HCT116 (cell line): Measurements from ENCODE around the gene IL1RN. TPM values are rescaled to one million over a fixed set of nuclear protein-coding genes. Genes with fewer than 3 reads are reported as not detected.

Source experiments
- ATAC-seq: fragments of 200-7000 bp; cut with Tn5 transposase; 2 replicates; pipeline ENCODE4 v1.9.1; 2020; ENCODE audit warnings: mild to moderate bottlenecking, moderate library complexity
- BruUV-seq: library from RNA; stranded (reverse); fragments of 400-500 nt; replicated peaks from 2 replicates; lab custom pipeline; 2021; lab: Mats Ljungman, UMichigan
- CTCF ChIA-PET: fragments of 300-600 bp; sonication (Branson Sonifier 250); formaldehyde crosslinking; loops from one replicate; lab custom pipeline; 2021; ENCODE audit warnings: antibody characterized with exemption; lab: Charles Lee
- POLR2A ChIA-PET: fragments of 300-600, 350-600 bp; sonication (Branson Sonifier 250); formaldehyde crosslinking; loops from one replicate; lab custom pipeline; 2021; ENCODE audit warnings: antibody characterized with exemption; lab: Charles Lee
- RAD21 ChIA-PET, 2 experiments: fragments of 300-600 bp; sonication (Branson Sonifier 250); formaldehyde crosslinking; loops; one replicate each; lab custom pipeline; 2023; ENCODE audit warnings: low total read pairs in 2 of 2; ENCODE audit not compliant: uncharacterized antibody in 2 of 2, unreplicated experiment in 2 of 2, low non-redundant PET in 1 of 2; lab: Charles Lee
- DNase-seq: peaks from one replicate; pipeline ENCODE4 v3.0.0-alpha.2; 2010; ENCODE audit warnings: low read depth, low spot score
- H2AFZ ChIP-seq: fragments of 200-600 bp; shearing (Covaris generic), sonication (generic); 2 replicates; pipeline ENCODE4 v1.6.1; 2017; ENCODE audit warnings: low read depth, mixed run types, mixed read lengths, antibody characterized with exemption, low read length; ENCODE audit not compliant: poor library complexity, severe bottlenecking
- H3K27ac ChIP-seq: 2 replicates; pipeline ENCODE4 v1.5.1; 2012; ENCODE audit warnings: low read depth, low read length
- H3K27me3 ChIP-seq: fragments of 200-600 bp; sonication (generic); 2 replicates; pipeline ENCODE4 v1.6.1; 2016; ENCODE audit warnings: mixed run types, low read length, mixed read lengths; ENCODE audit not compliant: insufficient read depth
- H3K36me3 ChIP-seq, 2 experiments: fragments of 200-500 bp in 1 of 2; fragments of 200-600 bp in 1 of 2; sonication (Bioruptor generic) in 1 of 2; sonication (generic) in 1 of 2; 2 replicates each; pipeline versions ENCODE4 v1.5.1 to v1.6.1; 2014 to 2016; ENCODE audit warnings: low read length in 2 of 2, inconsistent platforms in 1 of 2, mixed read lengths in 1 of 2, mixed run types in 1 of 2; ENCODE audit not compliant: insufficient read depth in 2 of 2, control insufficient read depth in 1 of 2
- H3K4me1 ChIP-seq, 2 experiments: fragments of 200-600 bp in 1 of 2; sonication (generic) in 1 of 2; 2 replicates each; pipeline versions ENCODE4 v1.5.1 to v1.6.1; 2012 to 2017; ENCODE audit warnings: low read length in 2 of 2, inconsistent platforms in 1 of 2, mild to moderate bottlenecking in 1 of 2, mixed read lengths in 1 of 2, mixed run types in 1 of 2, moderate library complexity in 1 of 2; ENCODE audit not compliant: insufficient read depth in 2 of 2, control insufficient read depth in 1 of 2
- H3K4me2 ChIP-seq: fragments of 200-600 bp; sonication (generic); 2 replicates; pipeline ENCODE4 v1.6.1; 2017; ENCODE audit warnings: mixed run types, low read length, mixed read lengths
- H3K4me3 ChIP-seq, 2 experiments: fragments of 200-600 bp in 1 of 2; sonication (generic) in 1 of 2; replicated peaks in 1 of 2; 2 replicates each; pipeline ENCODE4 v1.5.1; 2011 to 2016; ENCODE audit warnings: low read length in 2 of 2, control low read depth in 1 of 2, low read depth in 1 of 2, mild to moderate bottlenecking in 1 of 2, mixed read lengths in 1 of 2, mixed run types in 1 of 2
- H3K79me2 ChIP-seq: fragments of 200-600 bp; sonication (generic); 2 replicates; pipeline ENCODE4 v1.6.1; 2017; ENCODE audit warnings: mild to moderate bottlenecking, mixed run types, low read length, moderate library complexity, mixed read lengths; ENCODE audit not compliant: insufficient read depth
- H3K9ac ChIP-seq: fragments of 200-600 bp; sonication (generic); 2 replicates; pipeline ENCODE4 v1.6.1; 2016; ENCODE audit warnings: low read length, mixed read lengths
- H3K9me2 ChIP-seq: fragments of 200-600 bp; sonication (generic), shearing (Covaris generic); 2 replicates; pipeline ENCODE4 v1.6.1; 2017; ENCODE audit warnings: mixed run types, mild to moderate bottlenecking, moderate library complexity; ENCODE audit not compliant: insufficient read depth
- H3K9me3 ChIP-seq, 2 experiments: fragments of 200-500 bp in 1 of 2; fragments of 200-600 bp in 1 of 2; sonication (Bioruptor generic) in 1 of 2; sonication (generic) in 1 of 2; 2 replicates each; pipeline ENCODE4 v1.6.1; 2014 to 2017; ENCODE audit warnings: low read length in 2 of 2, mixed read lengths in 2 of 2, inconsistent platforms in 1 of 2, low read depth in 1 of 2, mild to moderate bottlenecking in 1 of 2, mixed run types in 1 of 2, moderate library complexity in 1 of 2; ENCODE audit not compliant: control insufficient read depth in 1 of 2, insufficient read depth in 1 of 2
- H4K20me1 ChIP-seq: fragments of 200-600 bp; sonication (generic), shearing (Covaris generic); 2 replicates; pipeline ENCODE4 v1.6.1; 2017; ENCODE audit warnings: mixed run types, mild to moderate bottlenecking, moderate library complexity; ENCODE audit not compliant: insufficient read depth
- CBX3 ChIP-seq: IDR thresholded peaks from 2 replicates; pipeline ENCODE4 v1.6.1; 2012; ENCODE audit warnings: low read depth
- CEBPB ChIP-seq: IDR thresholded peaks from 2 replicates; pipeline ENCODE4 v1.6.1; 2012; ENCODE audit warnings: low read depth
- CTCF ChIP-seq, 3 experiments: fragments of 200-600 bp in 1 of 3; sonication (generic) in 1 of 3; IDR thresholded peaks in 2 of 3; conservative IDR thresholded peaks in 1 of 3; 2 replicates each; pipeline ENCODE4 v1.5.1; 2012 to 2017; ENCODE audit warnings: low read depth in 2 of 3, low read length in 2 of 3, antibody characterized with exemption in 1 of 3, borderline replicate concordance in 1 of 3, control low read depth in 1 of 3, mild to moderate bottlenecking in 1 of 3, mixed read lengths in 1 of 3, mixed run types in 1 of 3, moderate library complexity in 1 of 3; ENCODE audit not compliant: insufficient read depth in 1 of 3
- ELF1 ChIP-seq: IDR thresholded peaks from 2 replicates; pipeline ENCODE4 v1.6.1; 2012; ENCODE audit warnings: low read depth, borderline replicate concordance
- EZH2 ChIP-seq: fragments of 200-600 bp; sonication (generic); IDR thresholded peaks from 2 replicates; pipeline ENCODE4 v1.6.1; 2017; ENCODE audit warnings: antibody characterized with exemption, mixed run types
- EZH2phosphoT487 ChIP-seq: fragments of 200-600 bp; IDR thresholded peaks from 2 replicates; pipeline ENCODE4 v1.6.1; 2018; ENCODE audit warnings: antibody characterized with exemption, borderline replicate concordance
- JUND ChIP-seq: IDR thresholded peaks from 2 replicates; pipeline ENCODE4 v1.6.1; 2012
- POLR2A ChIP-seq: IDR thresholded peaks from 2 replicates; pipeline ENCODE4 v1.7.0; 2011; ENCODE audit warnings: borderline replicate concordance; ENCODE audit not compliant: insufficient read depth, insufficient read length; ENCODE audit errors: extremely low read depth
- POLR2AphosphoS5 ChIP-seq: IDR thresholded peaks from 2 replicates; pipeline ENCODE4 v1.6.1; 2011; ENCODE audit warnings: mild to moderate bottlenecking, low read depth, low read length, moderate library complexity
- RAD21 ChIP-seq: IDR thresholded peaks from 2 replicates; pipeline ENCODE4 v1.6.1; 2012; ENCODE audit warnings: low read depth, mild to moderate bottlenecking
- SP1 ChIP-seq: IDR thresholded peaks from 2 replicates; pipeline ENCODE4 v1.6.1; 2012; ENCODE audit warnings: low read depth
- SRF ChIP-seq: IDR thresholded peaks from 2 replicates; pipeline ENCODE4 v1.6.1; 2012; ENCODE audit warnings: low read depth
- TCF7L2 ChIP-seq: IDR thresholded peaks from 2 replicates; pipeline ENCODE4 v1.7.0; 2011; ENCODE audit warnings: borderline replicate concordance, inconsistent platforms; ENCODE audit not compliant: insufficient read depth, insufficient read length; ENCODE audit errors: extremely low read depth
- ZFX ChIP-seq: fragments of 450-650 bp; IDR thresholded peaks from 2 replicates; pipeline ENCODE4 v1.6.1; 2017
- ZNF274 ChIP-seq: fragments of 200-500 bp; sonication (Bioruptor generic); IDR thresholded peaks from 2 replicates; pipeline ENCODE4 v1.6.1; 2014; ENCODE audit warnings: mild to moderate bottlenecking, low read depth, low read length, inconsistent platforms
- intact Hi-C: fragments of 100-400 bp; cut with micrococcal nuclease; formaldehyde crosslinking; loops from 2 replicates; pipeline ENCODE4 v1.10.0; 2022
- total RNA-seq: library from RNA; stranded (reverse); gene quantifications from one replicate; pipeline ENCODE4 v1.2.1, GENCODE V29; 2021; ENCODE audit not compliant: unreplicated experiment
- TF ChIP-seq, protein P1 (sequence below): IDR thresholded peaks from 2 replicates; pipeline ENCODE4 v1.6.1; 2012
- TF ChIP-seq, protein P2 (sequence below): IDR thresholded peaks from 2 replicates; pipeline ENCODE4 v1.6.1; 2012; ENCODE audit warnings: low read depth
- TF ChIP-seq, protein P3 (sequence below): IDR thresholded peaks from 2 replicates; pipeline ENCODE4 v1.6.1; 2011; ENCODE audit warnings: mild to moderate bottlenecking, low read length, moderate library complexity; ENCODE audit not compliant: insufficient replicate concordance; ENCODE audit errors: extremely low read depth

Gene IL1RN
- total RNA-seq, 1 experiment from 2014 or later = 0.25 TPM

DNA sequence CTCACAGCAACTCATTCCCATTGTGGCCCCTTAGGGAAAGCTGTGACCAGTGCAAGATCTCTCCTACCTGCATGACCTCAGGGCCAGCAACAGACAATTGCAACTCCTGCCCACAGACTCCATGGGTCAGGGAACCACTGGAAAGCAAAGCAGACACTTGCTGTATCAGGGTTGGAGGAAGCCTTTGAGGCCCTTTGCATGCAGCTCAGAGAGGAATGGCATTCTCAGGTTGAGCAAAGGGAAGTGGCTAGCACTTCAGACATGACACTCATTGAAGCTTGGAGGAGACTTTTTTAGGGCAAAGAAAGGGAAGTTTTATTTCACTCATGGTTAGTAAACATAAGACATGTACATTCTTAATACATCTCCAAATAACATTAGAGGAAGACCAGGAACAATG, 37.5 kb upstream of the IL1RN start:
- H3K27ac ChIP-seq = no peak overlapping the region
- H3K9ac ChIP-seq = no peak overlapping the region
- intact Hi-C loops = no loop called here
- POLR2A ChIA-PET = no interaction called here
- no peaks in the 10 kb centered on the region for H3K9me3 ChIP-seq
- no peak for DNase-seq
- H3K27me3 ChIP-seq = no peaks in the 10 kb centered on the region; the same call in 1 of the 2 replicates
- H3K4me2 ChIP-seq = no peak overlapping the region
- no peak for TF ChIP-seq CBX3
- TF ChIP-seq ZFX = no peak
- TF ChIP-seq EZH2phosphoT487 = no peak
- no peak for TF ChIP-seq ZNF274
- TF ChIP-seq, protein P1, sequence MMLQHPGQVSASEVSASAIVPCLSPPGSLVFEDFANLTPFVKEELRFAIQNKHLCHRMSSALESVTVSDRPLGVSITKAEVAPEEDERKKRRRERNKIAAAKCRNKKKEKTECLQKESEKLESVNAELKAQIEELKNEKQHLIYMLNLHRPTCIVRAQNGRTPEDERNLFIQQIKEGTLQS = no peak
- no peak for TF ChIP-seq CEBPB
- no peak for TF ChIP-seq CTCF (IDR thresholded peaks at IDR 0.05 in 2 of 3, conservative IDR thresholded peaks at IDR 0.05 in 1 of 3; ENCODE audit: borderline replicate concordance in 1 of 3, insufficient read depth in 1 of 3, low read depth in 2 of 3, low read length in 2 of 3)
- TF ChIP-seq POLR2AphosphoS5 = no peak
- TF ChIP-seq, protein P2, sequence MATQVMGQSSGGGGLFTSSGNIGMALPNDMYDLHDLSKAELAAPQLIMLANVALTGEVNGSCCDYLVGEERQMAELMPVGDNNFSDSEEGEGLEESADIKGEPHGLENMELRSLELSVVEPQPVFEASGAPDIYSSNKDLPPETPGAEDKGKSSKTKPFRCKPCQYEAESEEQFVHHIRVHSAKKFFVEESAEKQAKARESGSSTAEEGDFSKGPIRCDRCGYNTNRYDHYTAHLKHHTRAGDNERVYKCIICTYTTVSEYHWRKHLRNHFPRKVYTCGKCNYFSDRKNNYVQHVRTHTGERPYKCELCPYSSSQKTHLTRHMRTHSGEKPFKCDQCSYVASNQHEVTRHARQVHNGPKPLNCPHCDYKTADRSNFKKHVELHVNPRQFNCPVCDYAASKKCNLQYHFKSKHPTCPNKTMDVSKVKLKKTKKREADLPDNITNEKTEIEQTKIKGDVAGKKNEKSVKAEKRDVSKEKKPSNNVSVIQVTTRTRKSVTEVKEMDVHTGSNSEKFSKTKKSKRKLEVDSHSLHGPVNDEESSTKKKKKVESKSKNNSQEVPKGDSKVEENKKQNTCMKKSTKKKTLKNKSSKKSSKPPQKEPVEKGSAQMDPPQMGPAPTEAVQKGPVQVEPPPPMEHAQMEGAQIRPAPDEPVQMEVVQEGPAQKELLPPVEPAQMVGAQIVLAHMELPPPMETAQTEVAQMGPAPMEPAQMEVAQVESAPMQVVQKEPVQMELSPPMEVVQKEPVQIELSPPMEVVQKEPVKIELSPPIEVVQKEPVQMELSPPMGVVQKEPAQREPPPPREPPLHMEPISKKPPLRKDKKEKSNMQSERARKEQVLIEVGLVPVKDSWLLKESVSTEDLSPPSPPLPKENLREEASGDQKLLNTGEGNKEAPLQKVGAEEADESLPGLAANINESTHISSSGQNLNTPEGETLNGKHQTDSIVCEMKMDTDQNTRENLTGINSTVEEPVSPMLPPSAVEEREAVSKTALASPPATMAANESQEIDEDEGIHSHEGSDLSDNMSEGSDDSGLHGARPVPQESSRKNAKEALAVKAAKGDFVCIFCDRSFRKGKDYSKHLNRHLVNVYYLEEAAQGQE = no peak
- TF ChIP-seq TCF7L2 = no peak
- no peak for TF ChIP-seq JUND
- TF ChIP-seq POLR2A = no peak
- TF ChIP-seq, protein P3, sequence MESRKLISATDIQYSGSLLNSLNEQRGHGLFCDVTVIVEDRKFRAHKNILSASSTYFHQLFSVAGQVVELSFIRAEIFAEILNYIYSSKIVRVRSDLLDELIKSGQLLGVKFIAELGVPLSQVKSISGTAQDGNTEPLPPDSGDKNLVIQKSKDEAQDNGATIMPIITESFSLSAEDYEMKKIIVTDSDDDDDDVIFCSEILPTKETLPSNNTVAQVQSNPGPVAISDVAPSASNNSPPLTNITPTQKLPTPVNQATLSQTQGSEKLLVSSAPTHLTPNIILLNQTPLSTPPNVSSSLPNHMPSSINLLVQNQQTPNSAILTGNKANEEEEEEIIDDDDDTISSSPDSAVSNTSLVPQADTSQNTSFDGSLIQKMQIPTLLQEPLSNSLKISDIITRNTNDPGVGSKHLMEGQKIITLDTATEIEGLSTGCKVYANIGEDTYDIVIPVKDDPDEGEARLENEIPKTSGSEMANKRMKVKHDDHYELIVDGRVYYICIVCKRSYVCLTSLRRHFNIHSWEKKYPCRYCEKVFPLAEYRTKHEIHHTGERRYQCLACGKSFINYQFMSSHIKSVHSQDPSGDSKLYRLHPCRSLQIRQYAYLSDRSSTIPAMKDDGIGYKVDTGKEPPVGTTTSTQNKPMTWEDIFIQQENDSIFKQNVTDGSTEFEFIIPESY = no peak
- no peak for TF ChIP-seq EZH2
- no peak for TF ChIP-seq RAD21
- TF ChIP-seq SP1 = no peak
- TF ChIP-seq SRF = no peak
- TF ChIP-seq ELF1 = no peak
- CTCF ChIA-PET = interaction anchor here (0.7 kb wide), 1 partner anchor 10 kb away, joined by 3 read pairs; no protein-coding TSS in a partner anchor
- RAD21 ChIA-PET = no interaction called here
- no peaks in the 10 kb centered on the region for H3K9me2 ChIP-seq
- no peak overlapping the region for H2AFZ ChIP-seq
- BruUV-seq = no TSS peak
- H3K4me3 ChIP-seq = no peak overlapping the region
- H3K79me2 ChIP-seq = no peaks in the 10 kb centered on the region
- ATAC-seq = no peak
- no peaks in the 10 kb centered on the region for H3K4me1 ChIP-seq
- H3K36me3 ChIP-seq = no peaks in the 10 kb centered on the region
- no peaks in the 10 kb centered on the region for H4K20me1 ChIP-seq
